HEK293T (cell line): Measurements from ENCODE around the gene BMPR1B.

ENCODE experiments used
- CTCF ChIA-PET: fragments of 350-600 bp; formaldehyde crosslinking; extraction: SDS; loops from one replicate; lab custom pipeline; 2021; ENCODE audit warnings: antibody characterized with exemption, inconsistent platforms; lab: Yijun Ruan, JAX
- POLR2A ChIA-PET: fragments of 350-600 bp; formaldehyde crosslinking; extraction: SDS; loops from one replicate; lab custom pipeline; 2020; ENCODE audit warnings: antibody characterized with exemption, inconsistent platforms; lab: Yijun Ruan, JAX
- DNase-seq: peaks from one replicate; pipeline ENCODE4 v3.0.0; 2012; ENCODE audit warnings: mixed read lengths; ENCODE audit errors: extremely low spot score
- ARNT ChIP-seq: fragments of 450-650 bp; IDR thresholded peaks from 2 replicates; pipeline ENCODE4 v1.6.1; 2017; ENCODE audit warnings: mild to moderate bottlenecking
- BHLHE40 ChIP-seq: fragments of 450-650 bp; IDR thresholded peaks from 2 replicates; pipeline ENCODE4 v1.6.1; 2016; ENCODE audit warnings: mild to moderate bottlenecking, moderate library complexity, borderline replicate concordance
- CTBP1 ChIP-seq: fragments of 450-650 bp; IDR thresholded peaks from 2 replicates; pipeline ENCODE4 v1.6.1; 2016; ENCODE audit warnings: borderline replicate concordance
- ELF4 ChIP-seq: fragments of 450-650 bp; IDR thresholded peaks from 2 replicates; pipeline ENCODE4 v1.6.1; 2017; ENCODE audit warnings: antibody characterized with exemption
- FOXA1 ChIP-seq: fragments of 450-650 bp; IDR thresholded peaks from 2 replicates; pipeline ENCODE4 v1.6.1; 2016; ENCODE audit warnings: mild to moderate bottlenecking
- FOXK2 ChIP-seq: fragments of 450-650 bp; IDR thresholded peaks from 2 replicates; pipeline ENCODE4 v1.6.1; 2016; ENCODE audit warnings: mild to moderate bottlenecking
- FOXM1 ChIP-seq: fragments of 450-650 bp; IDR thresholded peaks from 2 replicates; pipeline ENCODE4 v1.6.1; 2017; ENCODE audit warnings: mild to moderate bottlenecking, borderline replicate concordance
- HDGF ChIP-seq: fragments of 450-650 bp; IDR thresholded peaks from 2 replicates; pipeline ENCODE4 v1.6.1; 2017; ENCODE audit warnings: antibody characterized with exemption, borderline replicate concordance
- L3MBTL2 ChIP-seq: fragments of 450-650 bp; conservative IDR thresholded peaks from 2 replicates; pipeline ENCODE4 v1.6.1; 2016; ENCODE audit warnings: mild to moderate bottlenecking
- LEF1 ChIP-seq: fragments of 450-650 bp; IDR thresholded peaks from 2 replicates; pipeline ENCODE4 v1.6.1; 2017; ENCODE audit warnings: mild to moderate bottlenecking, borderline replicate concordance
- NFRKB ChIP-seq: fragments of 450-650 bp; IDR thresholded peaks from 2 replicates; pipeline ENCODE4 v1.6.1; 2016; ENCODE audit warnings: mild to moderate bottlenecking, moderate library complexity
- SP1 ChIP-seq: fragments of 450-650 bp; IDR thresholded peaks from 2 replicates; pipeline ENCODE4 v1.6.1; 2017
- SUZ12 ChIP-seq: fragments of 450-650 bp; IDR thresholded peaks from 2 replicates; pipeline ENCODE4 v1.6.1; 2016; ENCODE audit warnings: mild to moderate bottlenecking
- TARDBP ChIP-seq: fragments of 450-650 bp; IDR thresholded peaks from 2 replicates; pipeline ENCODE4 v1.6.1; 2016
- ZNF384 ChIP-seq: fragments of 450-650 bp; IDR thresholded peaks from 2 replicates; pipeline ENCODE4 v1.6.1; 2016
- TF ChIP-seq, protein P1 (sequence below): fragments of 450-650 bp; IDR thresholded peaks from 2 replicates; pipeline ENCODE4 v1.6.1; 2016

BMPR1B gene

GRCh38 chr4:95085124-95085833 lies 327.5 kb downstream of the BMPR1B start:
- CTCF ChIA-PET: no interaction called here

GRCh38 chr4:95086551-95086950 lies 328.8 kb downstream of the BMPR1B start:
- no peak for DNase-seq
- TF ChIP-seq LEF1 (no peak), HDGF (no peak), NFRKB (no peak)
- ChIA-PET CTCF (no interaction called here), POLR2A (no interaction called here)

More at GRCh38 chr4:95085124-95085833, 327.5 kb downstream of the BMPR1B start:
- POLR2A ChIA-PET: no interaction called here
- TF ChIP-seq LEF1 (no peak), FOXA1 (no peak), FOXK2 (no peak), ELF4 (no peak), ARNT (no peak), BHLHE40 (no peak), NFRKB (no peak), FOXM1 (no peak), TARDBP (no peak)
- DNase-seq: no peak

- peak; percentile 22 for DNase-seq
- ChIA-PET POLR2A (no interaction called here), CTCF (no interaction called here)
- TF ChIP-seq ELF4 (no peak), FOXA1 (no peak), NFRKB (no peak), LEF1 (no peak)
Measured at GRCh38 chr4:95087657-95088455, 330.1 kb downstream of the BMPR1B start.

DNA sequence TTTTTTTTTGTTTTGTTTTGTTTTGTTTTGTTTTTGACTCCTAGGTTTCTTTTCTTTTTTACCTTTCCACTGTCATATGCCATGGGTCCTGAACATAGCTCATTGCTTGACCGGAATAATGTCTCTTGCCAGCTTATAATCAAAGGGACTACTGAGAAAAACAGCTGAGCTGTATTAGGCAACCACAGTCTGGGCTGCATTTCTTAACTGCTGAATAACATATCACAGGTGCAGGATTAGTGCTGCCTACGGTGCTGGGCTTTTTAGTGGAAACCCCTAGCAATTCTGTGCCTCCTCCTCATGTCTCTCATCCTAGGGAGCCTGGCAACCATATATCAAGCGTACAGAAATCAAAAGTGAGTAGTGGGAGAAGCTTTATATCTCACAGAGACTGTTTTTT lies 333.5 kb downstream of the BMPR1B start:
- ChIA-PET CTCF (interaction anchor here (0.5 kb wide), 1 partner anchor 17 kb away, joined by 3 read pairs; no protein-coding TSS in a partner anchor), POLR2A (no interaction called here)
- DNase-seq: no peak
- TF ChIP-seq L3MBTL2: no peak
- TF ChIP-seq FOXK2: no peak
- TF ChIP-seq LEF1: no peak
- no peak for TF ChIP-seq TARDBP
- no peak for TF ChIP-seq ZNF384
- no peak for TF ChIP-seq FOXA1
- TF ChIP-seq BHLHE40: no peak
- TF ChIP-seq SP1: no peak
- no peak for TF ChIP-seq ARNT
- TF ChIP-seq CTBP1: no peak
- TF ChIP-seq NFRKB: no peak
- no peak for TF ChIP-seq ELF4
- no peak for TF ChIP-seq HDGF
- TF ChIP-seq, protein P1, sequence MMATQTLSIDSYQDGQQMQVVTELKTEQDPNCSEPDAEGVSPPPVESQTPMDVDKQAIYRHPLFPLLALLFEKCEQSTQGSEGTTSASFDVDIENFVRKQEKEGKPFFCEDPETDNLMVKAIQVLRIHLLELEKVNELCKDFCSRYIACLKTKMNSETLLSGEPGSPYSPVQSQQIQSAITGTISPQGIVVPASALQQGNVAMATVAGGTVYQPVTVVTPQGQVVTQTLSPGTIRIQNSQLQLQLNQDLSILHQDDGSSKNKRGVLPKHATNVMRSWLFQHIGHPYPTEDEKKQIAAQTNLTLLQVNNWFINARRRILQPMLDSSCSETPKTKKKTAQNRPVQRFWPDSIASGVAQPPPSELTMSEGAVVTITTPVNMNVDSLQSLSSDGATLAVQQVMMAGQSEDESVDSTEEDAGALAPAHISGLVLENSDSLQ: no peak
- no peak for TF ChIP-seq SUZ12
- no peak for TF ChIP-seq FOXM1

DNA sequence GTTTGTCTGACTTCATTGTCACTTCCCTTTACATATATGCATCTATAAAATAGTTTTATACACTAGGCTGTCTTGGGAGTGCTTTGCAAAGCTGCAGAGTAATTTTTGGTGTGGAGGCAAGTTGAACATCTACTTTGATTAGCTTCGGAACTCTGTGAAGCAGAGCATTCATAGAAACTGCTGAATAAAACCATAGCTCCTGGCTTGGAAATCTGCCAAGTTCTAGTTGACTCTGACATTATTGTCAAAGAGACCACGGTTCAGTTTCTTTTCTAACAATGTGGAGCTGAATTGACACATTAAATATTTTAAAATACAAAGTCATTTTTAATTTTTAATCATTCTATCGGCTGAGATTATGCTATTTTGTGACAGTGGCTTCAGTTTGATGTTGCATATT lies 335.0 kb downstream of the BMPR1B start:
- TF ChIP-seq FOXK2 (no peak), FOXA1 (no peak), TARDBP (no peak), ARNT (no peak), L3MBTL2 (no peak), CTBP1 (no peak), HDGF (no peak), LEF1 (no peak), BHLHE40 (no peak), ZNF384 (no peak), SP1 (no peak), NFRKB (no peak), FOXM1 (no peak)
- TF ChIP-seq, protein P1: no peak
- no peak for DNase-seq
- POLR2A ChIA-PET: no interaction called here
- CTCF ChIA-PET: interaction anchor here (1.1 kb wide), 1 partner anchor 12 kb away, joined by 3 read pairs; no protein-coding TSS in a partner anchor

GRCh38 chr4:95093460-95093859 lies 335.7 kb downstream of the BMPR1B start:
- CTCF ChIA-PET: interaction anchor here (1.1 kb wide), 1 partner anchor 11 kb away, joined by 3 read pairs; no protein-coding TSS in a partner anchor
- DNase-seq: no peak
- TF ChIP-seq, protein P1: peak; percentile 61; the same call in 1 of the 2 replicates
- no peak for TF ChIP-seq L3MBTL2
- POLR2A ChIA-PET: no interaction called here
